ENCODE measurements around the gene TM4SF20.
"Not testable (repeated sequence)": the region's sequence is repeated elsewhere in the genome, so short reads cannot be mapped to it uniquely, and the experiment has no call there.

The TM4SF20 gene

GRCh38 chr2:227366769-227367426 lies 12.2 kb downstream of the TM4SF20 start:
- no peak for DNase-seq

GRCh38 chr2:227365833-227366232 lies 13.3 kb downstream of the TM4SF20 start:
- no peak for DNase-seq

- not testable (repeated sequence) for DNase-seq
Observed at GRCh38 chr2:227364585-227365263, 14.4 kb downstream of the TM4SF20 start.

- DNase-seq, result no peak
Observed at GRCh38 chr2:227363756-227364155, 15.3 kb downstream of the TM4SF20 start.

GRCh38 chr2:227360351-227360750 lies 18.8 kb downstream of the TM4SF20 start:
- no peak for DNase-seq

- DNase-seq, result no peak
Observed at GRCh38 chr2:227351639-227352038, 27.5 kb downstream of the TM4SF20 start.

GRCh38 chr2:227349989-227350612 lies 29.0 kb downstream of the TM4SF20 start:
- no peak for DNase-seq

GRCh38 chr2:227348324-227348723 lies 30.8 kb downstream of the TM4SF20 start:
- DNase-seq, result no peak

- no peak for DNase-seq
Observed at GRCh38 chr2:227347117-227347516, 32.0 kb downstream of the TM4SF20 start.

GRCh38 chr2:227344231-227344630 lies 34.9 kb downstream of the TM4SF20 start:
- DNase-seq, result no peak

- DNase-seq, result no peak
Observed at GRCh38 chr2:227341553-227341952, 37.6 kb downstream of the TM4SF20 start.

- no peak for DNase-seq
Observed at GRCh38 chr2:227340106-227340505, 39.0 kb downstream of the TM4SF20 start.

GRCh38 chr2:227339098-227339599 lies 40.0 kb downstream of the TM4SF20 start:
- no peak for DNase-seq

- no peak for DNase-seq
Observed at GRCh38 chr2:227337442-227337841, 41.7 kb downstream of the TM4SF20 start.

- no peak for DNase-seq
Observed at GRCh38 chr2:227335713-227336112, 43.4 kb downstream of the TM4SF20 start.

GRCh38 chr2:227326783-227327182 lies 52.3 kb downstream of the TM4SF20 start:
- DNase-seq, result no peak

GRCh38 chr2:227325839-227326195 lies 53.3 kb downstream of the TM4SF20 start:
- DNase-seq, result no peak

GRCh38 chr2:227324995-227325838 lies 53.9 kb downstream of the TM4SF20 start, which contains the start of gene MFF:
TSS of gene MFF (plus strand) at chr2:227325251. CDS start at chr2:227330666, 5,415 bp downstream.
- peak; percentile 52 for DNase-seq

GRCh38 chr2:227324642-227324994 lies 54.5 kb downstream of the TM4SF20 start:
- DNase-seq, result no peak

GRCh38 chr2:227323818-227324217 lies 55.3 kb downstream of the TM4SF20 start:
- DNase-seq, result no peak

- no peak for DNase-seq
Observed at GRCh38 chr2:227322530-227323205, 56.4 kb downstream of the TM4SF20 start.

- no peak for DNase-seq
Observed at GRCh38 chr2:227320305-227321094, 58.6 kb downstream of the TM4SF20 start.

Data from NCI-H2107 (cell line).